ENCODE measurements around the gene ERGIC1. TPM values are rescaled to one million over a fixed set of nuclear protein-coding genes. Genes with fewer than 3 reads are reported as not detected.
A peak's percentile ranks its signal among the peaks of the same experiment; 100 is the strongest.

ERGIC1 gene
- total RNA-seq, 2 donors from 2014 or later, result 34.0 to 35.7 TPM

DNA sequence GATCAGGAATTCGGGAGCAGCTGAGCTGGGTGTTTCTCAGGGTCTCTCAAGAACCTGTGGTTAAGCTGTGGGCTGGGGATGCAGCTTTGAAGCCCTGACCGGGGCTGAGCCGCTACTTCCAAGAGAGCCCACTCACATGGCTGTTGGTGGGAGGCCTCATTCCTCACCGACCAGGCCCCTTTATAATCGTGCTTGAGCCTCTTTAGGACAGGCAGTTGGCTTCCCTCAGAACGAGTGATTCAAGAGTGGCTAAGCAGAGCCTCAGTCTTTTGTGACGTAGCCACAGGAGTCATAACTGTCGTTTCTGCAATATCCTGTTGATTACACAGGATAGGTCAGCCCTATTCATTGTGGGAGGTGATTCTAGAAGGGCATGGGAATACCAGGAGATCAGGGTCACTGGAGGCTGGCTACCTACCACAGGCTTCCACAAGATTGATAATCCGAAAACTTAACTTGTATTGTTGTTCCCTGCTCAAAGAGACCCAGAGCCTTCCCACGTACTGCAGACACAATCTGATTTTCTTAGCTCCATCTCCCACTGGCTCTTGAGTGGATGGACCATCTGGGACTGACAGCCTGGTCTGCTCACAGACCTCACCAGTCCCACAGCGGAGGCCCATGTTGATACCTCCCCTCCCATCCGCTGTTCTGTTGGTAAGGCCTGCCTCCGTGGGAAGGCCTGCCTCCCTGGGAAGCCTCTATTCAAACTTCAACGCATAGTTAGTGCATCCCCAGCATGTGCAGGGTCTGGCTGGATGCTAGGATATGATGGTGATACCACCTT, 3.0 kb upstream of the ERGIC1 start:
- H3K9me3 Mint-ChIP-seq, result no peaks in the 10 kb centered on the region
- H3K27ac Mint-ChIP-seq, result peak overlapping the region; percentile 20
- H3K4me3 Mint-ChIP-seq, result no peak overlapping the region
- ATAC-seq (replicated peaks), result peak; percentile 57
- peaks cover 11% of the 10 kb centered on the region for H3K4me1 Mint-ChIP-seq
- H3K36me3 Mint-ChIP-seq (ENCODE audit: low read depth), result no peaks in the 10 kb centered on the region
- H3K27me3 Mint-ChIP-seq, result no peaks in the 10 kb centered on the region

DNA sequence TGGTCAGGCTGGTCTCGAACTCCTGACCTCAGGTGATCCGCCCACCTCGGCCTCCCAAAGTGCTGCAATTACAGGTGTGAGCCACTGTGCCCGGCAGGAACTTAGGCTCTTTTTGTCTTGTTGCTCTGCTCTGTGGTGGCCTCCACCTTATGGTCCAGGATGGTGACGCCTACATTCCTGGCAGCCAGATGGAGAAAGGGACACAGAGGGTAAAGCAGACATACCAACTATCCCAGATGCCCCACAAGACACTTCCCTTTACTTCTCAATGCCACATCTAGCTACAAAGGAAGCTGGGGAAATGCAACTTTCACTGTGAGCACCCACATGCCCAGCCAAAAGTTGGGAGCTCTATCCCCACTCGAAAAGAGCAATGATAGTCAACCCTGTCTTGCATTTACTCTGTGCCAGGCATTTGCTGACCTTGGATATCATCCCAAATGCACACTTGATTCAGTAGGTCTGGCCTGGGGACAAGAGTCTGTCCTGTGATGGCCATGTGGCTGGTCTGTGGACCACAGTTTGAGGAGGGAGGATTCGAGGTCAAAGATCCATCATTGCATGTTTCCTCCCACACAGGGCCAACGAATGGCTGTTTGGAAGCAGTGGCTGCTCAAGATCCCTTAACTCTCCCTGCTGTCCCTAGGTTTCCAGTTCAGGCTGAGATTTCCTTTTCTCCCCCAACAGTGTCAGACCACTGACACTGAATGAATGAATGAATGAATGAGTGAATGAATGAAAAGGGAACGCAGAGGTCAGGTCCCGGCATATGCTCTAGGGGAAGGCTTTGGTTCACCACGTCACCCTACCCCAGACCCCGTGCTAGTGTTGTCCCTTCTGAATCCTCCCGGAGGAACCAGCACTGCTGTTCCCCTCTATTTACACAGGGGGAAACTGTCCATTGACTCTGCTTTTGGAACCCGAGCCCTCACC, 1.4 kb upstream of the ERGIC1 start:
- Mint-ChIP-seq H3K4me1 (peaks cover 14% of the 10 kb centered on the region), H3K36me3 (ENCODE audit: low read depth) (no peaks in the 10 kb centered on the region), H3K9me3 (no peaks in the 10 kb centered on the region), H3K27me3 (no peaks in the 10 kb centered on the region), H3K27ac (peak overlapping the region; percentile 89), H3K4me3 (peak overlapping the region; percentile 82)
- ATAC-seq (replicated peaks), result no peak

- Mint-ChIP-seq H3K36me3 (ENCODE audit: low read depth) (no peaks in the 10 kb centered on the region), H3K4me3 (peak overlapping the region; percentile 82), H3K9me3 (no peaks in the 10 kb centered on the region), H3K4me1 (peaks cover 14% of the 10 kb centered on the region), H3K27me3 (no peaks in the 10 kb centered on the region), H3K27ac (peak overlapping the region; percentile 89)
- no peak for ATAC-seq (replicated peaks)
Observed at GRCh38 chr5:172833372-172833685, 722 bp upstream of the ERGIC1 start.

DNA sequence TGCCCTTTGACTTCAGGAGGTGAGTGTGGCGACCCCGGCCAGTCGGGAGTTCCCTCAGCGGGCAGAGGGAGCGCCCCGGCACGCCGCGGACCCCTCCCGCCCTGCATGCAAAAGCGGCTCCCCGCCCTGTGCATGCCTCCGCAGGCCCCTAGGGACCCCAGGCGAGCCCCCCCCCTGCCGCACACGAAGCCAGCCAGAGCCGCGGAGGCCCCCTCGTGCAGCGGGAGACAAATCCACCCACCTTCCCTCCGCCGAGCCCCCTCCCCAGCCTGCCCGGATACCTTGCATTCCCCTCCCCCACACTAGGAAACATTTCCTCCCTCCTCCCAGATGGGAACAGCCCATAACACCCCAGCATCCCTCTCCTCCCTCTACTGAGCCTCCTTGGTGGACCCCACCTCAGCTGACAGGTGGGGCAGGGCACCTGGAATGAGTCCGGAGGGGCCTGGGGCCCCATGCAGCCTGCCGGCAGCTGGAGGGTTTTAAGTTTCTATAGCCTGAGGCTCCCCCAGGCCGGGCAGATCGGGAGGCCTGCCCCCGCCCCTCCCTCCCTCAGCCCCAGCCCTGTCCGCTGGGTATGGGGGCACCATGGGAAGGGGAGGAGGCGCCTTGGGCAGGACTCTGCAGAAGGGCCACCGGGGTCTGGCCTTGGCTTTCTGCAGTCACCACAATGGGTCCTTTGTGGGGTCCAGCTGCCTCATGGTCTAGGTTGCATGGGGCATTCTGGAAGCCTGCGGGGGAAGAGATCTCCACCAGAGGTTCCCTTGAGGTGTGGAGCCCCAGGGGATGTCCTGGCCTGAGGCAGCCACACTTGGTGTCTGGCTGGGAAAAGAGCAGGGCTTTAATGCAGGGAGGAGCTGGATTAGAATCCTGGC, 601 bp downstream of the ERGIC1 start:
- Mint-ChIP-seq H3K4me1 (peaks cover 14% of the 10 kb centered on the region), H3K27ac (peak overlapping the region; percentile 30), H3K4me3 (peak overlapping the region; percentile 82), H3K27me3 (no peaks in the 10 kb centered on the region), H3K9me3 (no peaks in the 10 kb centered on the region), H3K36me3 (ENCODE audit: low read depth) (no peaks in the 10 kb centered on the region)
- ATAC-seq (replicated peaks), result no peak

DNA sequence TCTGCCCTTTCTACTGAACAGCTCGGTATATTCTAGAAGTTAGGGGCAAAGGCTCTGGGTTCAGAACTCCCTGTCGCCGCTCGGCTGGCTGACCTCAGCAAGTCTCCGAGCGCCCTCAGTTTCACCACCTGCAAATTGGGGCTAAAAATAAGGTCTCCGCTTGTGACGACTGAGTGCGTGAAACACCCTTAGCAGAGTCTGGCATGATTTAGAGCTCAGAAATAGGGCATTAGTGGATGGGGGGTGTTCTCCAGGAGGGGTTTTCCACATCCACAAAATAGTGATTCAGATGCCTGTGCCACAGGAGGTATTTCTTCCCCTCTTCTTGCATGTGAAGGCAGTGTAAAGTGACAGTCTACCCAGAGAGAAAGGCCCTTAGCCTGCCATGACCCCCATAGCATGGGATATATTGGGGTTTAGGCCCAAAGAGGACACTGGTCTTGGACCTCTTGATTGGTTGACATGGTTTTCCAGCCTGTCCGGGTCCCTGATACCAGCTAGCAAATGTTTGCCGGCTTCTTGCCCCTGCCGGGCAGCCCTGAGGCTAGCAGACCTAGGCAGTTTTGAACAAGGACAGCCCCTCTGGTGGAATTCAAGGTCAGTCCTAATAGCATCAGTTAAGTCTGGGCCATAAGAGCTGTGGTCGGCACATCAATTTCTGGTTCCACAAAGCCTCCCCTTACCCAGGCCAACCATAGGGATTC, 1.4 kb downstream of the ERGIC1 start:
- Mint-ChIP-seq H3K9me3 (no peaks in the 10 kb centered on the region), H3K27ac (peak overlapping the region; percentile 30), H3K4me1 (peaks cover 14% of the 10 kb centered on the region), H3K36me3 (ENCODE audit: low read depth) (no peaks in the 10 kb centered on the region), H3K4me3 (peak overlapping the region; percentile 82), H3K27me3 (no peaks in the 10 kb centered on the region)
- no peak for ATAC-seq (replicated peaks)

DNA sequence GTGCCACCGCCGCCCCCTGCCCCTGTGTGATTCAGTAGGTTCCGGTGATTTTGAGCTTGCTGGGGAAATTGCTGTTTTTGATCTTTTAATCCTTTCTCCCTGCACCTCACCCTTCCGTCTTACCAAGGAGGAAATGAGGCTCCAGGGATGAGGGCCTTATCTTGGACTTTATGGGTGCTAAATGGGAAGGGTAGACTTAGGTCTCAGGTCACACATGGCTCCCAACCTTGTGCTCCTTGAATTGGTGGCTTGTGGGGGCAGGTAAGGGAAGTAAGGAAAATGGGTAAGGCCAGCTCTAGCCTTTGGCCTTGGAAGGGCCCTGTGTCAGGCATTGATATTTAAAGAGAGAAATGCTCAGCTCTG, 1.9 kb downstream of the ERGIC1 start:
- no peaks in the 10 kb centered on the region for H3K9me3 Mint-ChIP-seq
- ATAC-seq (replicated peaks), result no peak
- no peaks in the 10 kb centered on the region for H3K36me3 Mint-ChIP-seq (ENCODE audit: low read depth)
- H3K4me1 Mint-ChIP-seq, result peaks cover 14% of the 10 kb centered on the region
- peak overlapping the region; percentile 28 for H3K27ac Mint-ChIP-seq
- H3K4me3 Mint-ChIP-seq, result peak overlapping the region; percentile 82
- H3K27me3 Mint-ChIP-seq, result no peaks in the 10 kb centered on the region

DNA sequence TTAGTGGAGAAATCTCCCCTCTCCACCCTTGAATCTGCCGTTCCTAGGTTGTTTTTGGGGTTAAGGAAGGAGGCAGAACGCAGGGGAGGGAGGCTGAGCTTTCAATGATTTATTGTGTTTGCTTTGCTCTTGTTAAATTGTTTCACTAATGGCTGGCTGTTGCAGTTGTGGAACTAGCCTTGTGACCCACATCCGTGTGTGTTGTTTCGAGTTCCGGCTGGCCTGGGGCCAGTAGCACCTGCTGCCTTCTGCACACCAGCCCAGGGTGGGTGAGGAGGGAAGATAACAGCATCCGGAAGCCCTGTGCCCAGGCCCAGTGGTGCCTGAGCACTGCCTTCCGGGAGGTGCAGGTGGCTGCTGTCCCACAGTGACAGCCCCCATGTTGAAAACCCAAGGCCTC, 3.6 kb downstream of the ERGIC1 start:
- peaks cover 14% of the 10 kb centered on the region for H3K4me1 Mint-ChIP-seq
- no peaks in the 10 kb centered on the region for H3K27me3 Mint-ChIP-seq
- no peaks in the 10 kb centered on the region for H3K36me3 Mint-ChIP-seq (ENCODE audit: low read depth)
- no peak for ATAC-seq (replicated peaks)
- H3K27ac Mint-ChIP-seq, result peak overlapping the region; percentile 65
- H3K4me3 Mint-ChIP-seq, result peak overlapping the region; percentile 45
- no peaks in the 10 kb centered on the region for H3K9me3 Mint-ChIP-seq

- H3K36me3 Mint-ChIP-seq (ENCODE audit: low read depth), result no peaks in the 10 kb centered on the region
Observed at GRCh38 chr5:172838151-172838875, 4.3 kb downstream of the ERGIC1 start.

DNA sequence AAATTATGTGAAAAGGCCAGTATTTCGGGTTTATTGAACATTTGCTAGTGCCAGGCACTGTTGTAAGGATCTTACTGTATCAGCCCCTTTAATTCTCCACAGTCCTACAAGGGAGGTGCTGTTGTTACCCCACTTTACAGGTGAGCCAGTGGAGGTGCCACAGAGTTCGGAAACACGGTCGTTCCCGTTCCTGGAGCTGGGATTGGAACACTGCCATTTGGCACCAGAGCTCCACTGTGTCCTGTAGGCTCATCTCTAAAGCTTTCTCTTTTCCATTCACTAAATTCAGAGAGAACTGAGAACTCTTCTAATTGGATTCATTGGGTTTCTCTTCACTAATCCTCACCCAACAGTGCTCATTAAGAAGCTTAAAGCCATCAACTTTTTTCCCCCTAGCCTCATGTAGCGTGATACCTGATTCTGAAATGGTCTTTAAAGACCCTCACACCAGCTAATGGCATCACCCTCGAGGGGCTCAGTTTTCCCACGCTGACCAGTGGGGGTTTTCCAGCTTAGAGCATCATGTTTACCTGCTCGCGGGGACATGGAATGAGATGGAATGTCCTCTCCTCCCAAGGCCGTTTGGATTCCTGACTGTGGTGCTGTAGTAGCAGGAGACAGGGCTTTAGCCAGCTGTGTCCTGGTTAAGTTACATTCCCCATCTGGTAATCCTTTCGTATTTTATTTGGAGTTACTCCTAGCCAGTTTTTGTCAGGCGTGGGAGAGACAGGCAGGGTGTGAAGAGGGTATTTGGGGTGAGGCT, 5.8 kb downstream of the ERGIC1 start:
- ATAC-seq (replicated peaks), result no peak
- no peaks in the 10 kb centered on the region for H3K27me3 Mint-ChIP-seq
- peaks cover 6% of the 10 kb centered on the region for H3K4me1 Mint-ChIP-seq
- H3K9me3 Mint-ChIP-seq, result no peaks in the 10 kb centered on the region
- no peak overlapping the region for H3K27ac Mint-ChIP-seq
- no peaks in the 10 kb centered on the region for H3K36me3 Mint-ChIP-seq (ENCODE audit: low read depth)
- no peak overlapping the region for H3K4me3 Mint-ChIP-seq

More at GRCh38 chr5:172838151-172838875, 4.3 kb downstream of the ERGIC1 start:
- Mint-ChIP-seq H3K4me3 (peak overlapping the region; percentile 45), H3K27me3 (no peaks in the 10 kb centered on the region), H3K9me3 (no peaks in the 10 kb centered on the region), H3K4me1 (peaks cover 8% of the 10 kb centered on the region), H3K27ac (no peak overlapping the region)
- ATAC-seq (replicated peaks), result no peak

GRCh38 chr5:172840432-172841154, 6.5 kb downstream of the ERGIC1 start:
- ATAC-seq (replicated peaks), result no peak
- no peaks in the 10 kb centered on the region for H3K9me3 Mint-ChIP-seq
- H3K36me3 Mint-ChIP-seq (ENCODE audit: low read depth), result no peaks in the 10 kb centered on the region
- no peak overlapping the region for H3K4me3 Mint-ChIP-seq
- no peak overlapping the region for H3K27ac Mint-ChIP-seq
- H3K27me3 Mint-ChIP-seq, result no peaks in the 10 kb centered on the region
- peaks cover 6% of the 10 kb centered on the region for H3K4me1 Mint-ChIP-seq

DNA sequence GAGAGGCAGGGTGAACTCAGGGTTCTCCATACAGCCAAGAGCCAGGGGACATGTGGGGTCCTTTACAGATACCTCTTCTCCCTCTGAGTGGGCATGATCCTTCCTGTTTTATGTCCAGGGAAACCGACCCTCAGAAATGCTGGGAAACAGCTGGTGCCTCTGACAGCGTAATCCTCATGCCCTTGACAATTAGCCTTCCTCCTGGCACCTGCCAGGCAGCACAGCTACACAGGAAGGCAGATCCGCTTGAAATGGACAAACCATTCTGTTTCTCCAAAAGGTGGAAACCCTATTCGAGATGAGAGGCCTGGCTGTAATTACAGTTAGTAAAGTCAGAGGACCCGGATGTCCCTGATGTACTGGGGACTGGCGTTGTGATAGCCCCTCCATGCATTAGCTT, 7.2 kb downstream of the ERGIC1 start:
- Mint-ChIP-seq H3K27ac (no peak overlapping the region), H3K9me3 (no peaks in the 10 kb centered on the region), H3K4me3 (no peak overlapping the region), H3K27me3 (no peaks in the 10 kb centered on the region), H3K36me3 (ENCODE audit: low read depth) (no peaks in the 10 kb centered on the region), H3K4me1 (peaks cover under 1% of the 10 kb centered on the region)
- no peak for ATAC-seq (replicated peaks)

- H3K27ac Mint-ChIP-seq, result no peak overlapping the region
- H3K9me3 Mint-ChIP-seq, result no peaks in the 10 kb centered on the region
- no peak overlapping the region for H3K4me3 Mint-ChIP-seq
- no peaks in the 10 kb centered on the region for H3K36me3 Mint-ChIP-seq (ENCODE audit: low read depth)
- ATAC-seq (replicated peaks), result no peak
- peaks cover 4% of the 10 kb centered on the region for H3K4me1 Mint-ChIP-seq
- no peaks in the 10 kb centered on the region for H3K27me3 Mint-ChIP-seq
Observed at GRCh38 chr5:172843825-172844576, 9.9 kb downstream of the ERGIC1 start.
